HL-60/S4 (cell line): Measurements from ENCODE around the gene HLF.

Experiments used
- in situ Hi-C: fragments of 300-500 bp; cut with MboI; formaldehyde crosslinking; loops from 2 replicates; pipeline ENCODE4 v1.14.3; 2022; ENCODE audit warnings: low sequenced_read_pairs

HLF gene

DNA sequence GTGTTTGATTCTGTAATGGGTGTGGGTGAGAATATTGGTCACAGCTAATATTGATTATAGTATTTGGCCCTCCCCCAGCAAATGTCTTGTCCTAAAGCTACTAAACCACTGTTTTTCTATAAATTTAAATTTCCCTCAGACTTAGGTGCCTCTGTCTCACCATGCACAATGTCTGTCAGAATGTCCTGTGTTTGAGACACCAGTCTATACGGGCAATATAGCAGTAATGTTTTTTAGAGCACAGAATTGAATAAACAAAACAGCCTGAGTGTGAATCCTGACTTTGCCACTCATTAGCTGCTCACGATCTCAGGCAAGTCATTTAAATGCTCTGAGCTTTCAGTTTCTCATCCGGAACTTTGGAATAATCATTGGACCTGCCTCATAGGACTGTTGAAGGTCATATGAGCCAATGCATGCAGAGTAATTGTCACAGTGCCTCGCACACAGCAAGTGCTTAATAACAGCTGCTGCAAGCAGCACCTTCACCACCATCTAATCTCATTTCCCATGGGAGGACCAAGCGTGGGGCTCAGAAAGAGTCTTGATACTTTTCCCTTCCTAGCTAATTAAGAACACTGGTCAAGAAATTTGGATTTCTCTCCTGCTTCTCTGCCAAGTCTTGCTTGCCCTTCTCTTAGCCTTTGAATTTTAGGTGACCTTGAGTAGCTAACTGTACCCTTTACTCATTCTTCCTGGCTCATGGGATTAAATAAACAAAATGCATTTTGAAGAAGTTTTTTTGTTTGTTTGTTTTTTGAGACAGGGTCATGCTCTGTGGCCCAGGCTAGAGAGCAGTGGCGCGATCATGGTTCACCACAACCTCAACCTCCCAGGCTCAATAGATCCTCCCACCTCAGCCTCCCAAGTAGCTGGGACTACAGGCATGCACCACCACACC is 9.8 kb downstream of the HLF start:
- in situ Hi-C loops = loop anchor here (25.0 kb wide), 1 partner anchor 287 kb away; no protein-coding TSS in a partner anchor

DNA sequence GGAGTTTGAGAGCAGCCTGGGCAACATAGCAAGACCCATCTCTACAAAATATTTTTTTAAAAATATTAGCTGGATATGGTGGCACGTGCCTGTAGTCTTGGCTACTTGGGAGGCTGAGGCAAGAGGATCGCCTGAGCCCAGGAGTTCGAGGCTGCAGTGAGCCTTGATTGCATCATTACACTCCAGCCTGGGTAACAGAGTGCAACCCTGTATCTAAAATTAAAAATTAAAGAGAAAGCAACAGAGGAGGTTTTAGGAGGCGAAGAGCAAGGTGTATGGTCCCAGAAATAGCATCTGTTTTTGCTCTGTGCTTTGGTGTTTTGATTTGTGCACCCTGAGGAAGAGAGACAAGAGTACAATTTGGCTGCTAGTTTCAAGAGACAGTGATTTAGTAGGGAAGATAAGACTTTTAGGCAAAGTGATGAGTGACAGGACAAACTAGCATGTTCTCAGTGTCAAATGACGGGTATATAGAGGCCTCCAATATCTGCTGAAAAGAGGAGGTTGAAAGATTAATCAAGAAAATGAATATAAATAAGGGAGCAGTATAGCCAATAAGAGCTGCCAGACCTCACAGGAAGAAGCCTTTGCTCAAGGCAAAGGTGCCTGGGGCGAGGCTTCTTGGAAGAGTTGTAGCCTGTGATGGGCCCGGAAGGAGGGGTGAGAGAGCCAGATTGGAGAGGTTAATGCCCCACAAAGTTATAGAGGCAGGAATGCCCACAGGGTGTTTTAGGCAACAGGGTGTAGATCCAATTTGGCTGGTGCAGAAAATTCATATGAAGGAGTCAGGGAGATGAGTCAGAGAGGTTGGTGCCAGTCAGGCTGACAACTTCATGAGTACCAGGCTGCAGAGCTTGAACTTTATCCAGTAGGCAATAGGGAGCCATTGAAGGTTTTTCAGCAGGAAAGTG is 11.4 kb downstream of the HLF start:
- in situ Hi-C loops = loop anchor here (25.0 kb wide), 1 partner anchor 289 kb away; no protein-coding TSS in a partner anchor

DNA sequence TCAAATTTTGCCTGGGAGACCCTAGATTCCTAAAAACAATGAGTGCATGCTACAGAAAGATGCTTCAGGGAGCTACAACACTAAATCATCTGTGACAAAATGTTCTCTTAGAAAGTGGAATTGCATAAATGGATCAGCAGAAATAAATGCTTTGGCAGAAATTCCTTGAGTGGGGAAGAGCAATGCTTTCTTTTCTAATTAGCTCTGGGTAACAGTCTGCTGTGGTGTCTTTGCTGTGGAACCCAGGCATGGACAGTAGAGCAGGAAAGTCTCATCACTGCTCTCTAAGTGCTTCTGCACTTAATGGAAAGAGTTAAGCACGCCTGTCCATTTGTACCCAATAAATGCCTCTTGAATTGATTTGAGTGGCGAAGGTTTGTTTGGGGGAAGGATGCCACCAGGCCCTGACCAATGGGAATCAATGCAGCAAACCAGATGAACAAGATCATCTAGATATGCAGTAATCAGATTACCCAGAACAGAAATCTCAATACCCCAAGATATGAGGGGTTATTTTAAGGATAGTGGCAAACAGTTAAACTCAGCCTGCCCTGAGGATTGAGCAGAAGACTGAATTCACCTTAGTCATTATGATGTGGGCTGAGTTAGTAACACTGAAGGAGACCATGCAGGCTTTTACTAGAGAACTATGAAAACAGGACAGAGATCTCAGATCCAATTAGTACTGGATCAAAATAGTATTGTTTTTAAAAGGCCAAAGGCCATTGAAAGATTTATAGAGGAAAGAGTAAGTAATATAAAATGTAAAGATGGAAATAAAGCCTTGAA is 13.6 kb downstream of the HLF start:
- in situ Hi-C loops = loop anchor here (25.0 kb wide), 1 partner anchor 291 kb away; no protein-coding TSS in a partner anchor

DNA sequence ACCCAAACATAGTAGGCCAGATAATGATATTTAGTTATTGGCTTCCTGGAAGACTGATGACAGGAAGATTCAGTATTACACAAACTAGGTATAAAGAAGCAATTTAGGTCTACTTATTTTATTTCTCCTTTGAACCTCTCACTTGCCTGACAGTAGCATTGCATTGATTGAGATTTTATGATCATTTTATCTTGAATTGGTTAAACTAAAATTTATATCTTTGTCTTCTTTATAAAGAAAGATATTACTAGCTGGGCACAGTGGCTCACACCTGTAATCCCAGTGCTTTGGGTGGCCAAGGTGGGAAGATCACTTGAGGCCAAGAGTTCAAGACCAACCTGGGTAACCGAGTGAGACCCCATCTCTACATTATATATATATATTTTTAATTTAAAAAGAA is 14.4 kb downstream of the HLF start:
- in situ Hi-C loops = loop anchor here (25.0 kb wide), 1 partner anchor 292 kb away; no protein-coding TSS in a partner anchor

DNA sequence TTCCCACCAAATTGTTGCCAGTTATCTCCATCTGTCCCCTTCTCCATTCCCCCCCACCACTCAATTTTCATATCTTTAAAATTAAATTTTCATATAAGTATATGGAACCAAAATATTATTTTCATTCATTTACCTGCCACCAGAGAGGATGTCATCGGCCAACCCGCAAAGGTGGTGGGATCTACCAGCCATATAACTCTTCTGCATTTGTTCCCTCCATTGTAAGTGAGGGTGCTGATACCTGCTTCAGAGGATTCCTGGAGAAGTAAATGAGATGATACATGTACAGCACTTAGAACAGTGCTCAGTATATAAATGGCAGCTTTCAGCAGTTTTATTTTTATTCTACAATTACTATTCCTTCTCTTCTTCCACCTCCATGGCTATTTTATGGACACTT is 15.0 kb downstream of the HLF start:
- in situ Hi-C loops = loop anchor here (25.0 kb wide), 1 partner anchor 292 kb away; no protein-coding TSS in a partner anchor

DNA sequence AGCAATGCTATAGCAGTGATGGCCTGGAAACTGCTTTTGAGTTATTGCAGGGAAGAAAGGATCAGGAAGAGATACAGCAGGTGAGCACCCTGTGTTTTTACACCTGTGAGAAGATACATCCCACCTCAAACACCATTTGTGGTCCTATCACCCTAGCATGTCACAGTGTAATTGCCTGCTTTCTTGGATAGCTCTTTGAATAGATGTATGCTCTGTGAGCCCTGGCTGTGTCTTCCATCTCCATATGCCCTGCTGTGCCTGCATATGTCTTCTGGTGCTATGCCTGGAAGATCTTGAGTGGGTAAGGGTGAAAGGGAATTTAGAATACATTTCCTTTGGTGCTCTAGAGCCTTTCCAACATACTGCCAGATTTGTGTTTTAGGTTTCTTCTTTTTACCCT is 15.5 kb downstream of the HLF start:
- in situ Hi-C loops = loop anchor here (25.0 kb wide), 1 partner anchor 293 kb away; no protein-coding TSS in a partner anchor

DNA sequence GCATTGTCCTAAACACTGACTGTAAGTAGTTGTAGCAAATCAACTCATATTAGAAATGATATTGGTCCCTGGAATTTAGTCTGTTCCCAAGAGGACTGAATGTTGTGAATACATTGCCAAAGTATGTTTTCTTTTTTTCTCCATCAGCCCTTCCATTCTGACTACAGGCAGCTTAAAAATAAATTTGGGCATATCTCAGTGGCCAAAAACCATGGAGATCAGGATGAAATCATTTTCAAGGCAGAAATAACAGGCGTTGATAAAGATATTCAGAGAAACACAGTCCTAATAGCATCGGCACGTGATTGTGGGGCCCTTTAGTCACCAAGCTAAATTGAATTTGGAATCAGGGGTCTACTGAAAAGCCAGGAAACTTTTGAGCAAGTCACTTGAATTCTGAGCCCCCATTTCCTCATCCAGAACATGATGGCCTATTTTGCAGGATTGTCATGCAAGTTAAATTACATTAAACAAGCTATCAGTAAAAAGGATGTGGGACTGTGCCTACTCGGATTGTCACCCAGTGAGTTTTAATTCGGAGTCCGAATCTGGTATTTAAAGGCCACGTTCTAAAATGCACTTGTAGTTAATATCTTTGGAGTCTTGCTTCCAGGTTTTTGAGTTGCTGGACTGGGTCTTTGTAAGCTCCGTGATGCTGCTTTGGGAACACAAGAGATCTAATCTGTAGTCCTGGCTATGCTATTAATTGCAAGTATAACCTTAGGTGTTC is 17.1 kb downstream of the HLF start:
- in situ Hi-C loops = loop anchor here (25.0 kb wide), 1 partner anchor 295 kb away; no protein-coding TSS in a partner anchor

DNA sequence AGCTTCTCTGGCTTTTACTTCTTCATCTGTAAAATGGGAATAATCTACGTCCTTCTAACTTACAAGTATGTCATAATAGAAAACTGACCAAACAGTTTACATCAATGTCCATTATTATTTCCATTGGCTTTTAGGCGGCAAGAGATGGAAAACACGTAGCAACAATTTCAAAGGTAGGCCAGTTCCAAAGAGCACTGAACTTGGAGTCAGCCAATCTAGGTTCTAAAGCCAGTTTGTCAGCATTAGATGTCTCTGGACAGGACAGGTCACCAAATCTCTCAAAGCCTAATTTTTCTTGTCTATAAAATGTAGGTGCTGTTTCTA is 17.6 kb downstream of the HLF start:
- in situ Hi-C loops = loop anchor here (25.0 kb wide), 1 partner anchor 295 kb away; no protein-coding TSS in a partner anchor

DNA sequence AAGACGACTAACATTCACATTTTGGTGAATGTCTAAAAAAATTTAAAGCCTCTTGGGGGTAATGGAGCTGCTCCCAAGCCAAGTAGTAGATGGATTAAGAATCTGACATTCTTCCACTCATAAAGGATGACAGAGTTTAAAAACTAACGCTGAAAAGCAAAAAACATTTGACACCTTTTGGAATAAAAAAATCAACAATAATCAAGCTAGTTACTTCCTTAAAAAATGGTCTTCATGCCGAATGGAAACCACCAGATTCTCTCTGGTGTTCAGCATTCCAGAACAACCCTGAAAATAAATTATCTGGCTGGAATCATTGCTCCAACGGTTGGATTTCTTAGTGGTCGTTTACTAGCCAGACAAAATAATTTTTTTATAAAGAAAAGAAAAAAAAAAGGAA is 18.0 kb downstream of the HLF start:
- in situ Hi-C loops = loop anchor here (25.0 kb wide), 1 partner anchor 295 kb away; no protein-coding TSS in a partner anchor

DNA sequence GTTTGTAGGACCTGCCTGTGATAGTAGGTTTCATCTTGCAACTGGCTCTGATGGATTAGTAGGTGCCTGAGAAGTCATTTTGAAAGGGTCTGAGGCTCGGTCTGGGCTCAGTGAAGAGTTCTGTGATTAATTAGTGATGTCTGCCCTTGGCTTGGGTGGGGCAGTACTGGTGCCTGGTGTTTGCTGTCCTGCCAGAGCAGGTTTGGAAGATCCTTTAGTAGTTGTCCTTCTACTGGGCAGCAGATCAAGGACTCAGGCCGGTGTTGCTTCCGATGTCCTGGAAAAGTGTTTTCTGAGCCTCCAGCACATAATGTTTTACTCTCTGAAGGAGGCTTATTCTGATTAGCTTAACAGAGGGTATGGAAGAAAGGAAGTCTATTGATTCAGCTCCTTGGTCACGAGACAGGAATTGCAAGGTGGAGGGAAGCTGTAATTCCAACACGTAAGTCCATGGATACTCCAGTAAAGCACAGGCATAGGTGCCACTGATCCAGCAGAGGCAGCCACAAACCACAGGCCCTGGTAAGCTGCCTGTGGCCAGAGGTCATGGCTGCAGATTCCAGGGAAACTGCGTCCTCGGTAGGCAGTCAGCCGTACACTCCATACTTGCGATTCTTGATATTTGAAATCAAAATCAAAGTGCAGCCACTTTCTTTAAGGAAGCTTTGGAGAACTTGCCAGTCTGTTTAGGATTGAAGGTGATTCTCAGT is 18.7 kb downstream of the HLF start:
- in situ Hi-C loops = loop anchor here (25.0 kb wide), 1 partner anchor 296 kb away; no protein-coding TSS in a partner anchor

DNA sequence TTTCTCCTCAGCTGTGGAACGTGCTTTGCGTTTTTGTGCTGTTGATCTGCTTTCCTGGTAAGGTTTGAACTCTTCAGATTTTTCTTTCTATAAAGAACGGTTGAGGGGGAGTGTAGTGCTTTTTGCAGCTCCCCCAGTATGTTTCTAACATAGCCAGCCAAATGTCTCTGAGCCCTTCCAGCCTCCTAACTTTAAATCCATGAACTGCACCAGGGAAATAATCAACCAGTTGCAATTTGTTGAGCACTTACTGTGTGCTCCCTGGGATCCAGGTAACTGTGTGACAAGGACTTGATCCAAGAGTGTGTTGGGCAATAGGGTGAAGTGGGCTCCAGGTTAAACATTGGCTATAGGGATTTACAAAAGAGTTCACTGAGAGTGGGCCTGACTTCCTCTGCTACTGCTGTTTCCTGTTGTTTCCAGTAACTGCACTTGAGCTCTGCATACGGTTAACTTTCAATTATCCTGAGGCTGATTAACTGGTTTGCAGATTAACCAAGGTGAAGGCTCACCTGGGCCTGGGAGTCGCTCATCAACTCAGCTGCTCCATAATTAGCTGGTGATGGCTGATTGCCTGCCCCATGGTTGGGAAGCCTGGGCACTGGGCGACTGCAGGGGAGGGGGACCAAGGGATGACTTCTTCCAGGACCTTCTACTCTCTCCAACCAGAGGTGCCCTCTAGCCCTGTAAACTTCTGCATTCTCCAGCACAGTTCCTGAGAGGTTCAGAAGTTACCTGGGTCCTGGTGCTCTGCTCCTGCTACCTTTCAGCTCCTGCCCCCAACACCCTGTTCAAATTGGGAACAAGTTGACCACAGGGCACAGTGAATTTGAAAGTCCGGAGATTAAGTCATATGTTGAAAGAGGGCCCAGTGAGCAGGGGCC is 19.5 kb downstream of the HLF start:
- in situ Hi-C loops = loop anchor here (25.0 kb wide), 1 partner anchor 297 kb away; no protein-coding TSS in a partner anchor

DNA sequence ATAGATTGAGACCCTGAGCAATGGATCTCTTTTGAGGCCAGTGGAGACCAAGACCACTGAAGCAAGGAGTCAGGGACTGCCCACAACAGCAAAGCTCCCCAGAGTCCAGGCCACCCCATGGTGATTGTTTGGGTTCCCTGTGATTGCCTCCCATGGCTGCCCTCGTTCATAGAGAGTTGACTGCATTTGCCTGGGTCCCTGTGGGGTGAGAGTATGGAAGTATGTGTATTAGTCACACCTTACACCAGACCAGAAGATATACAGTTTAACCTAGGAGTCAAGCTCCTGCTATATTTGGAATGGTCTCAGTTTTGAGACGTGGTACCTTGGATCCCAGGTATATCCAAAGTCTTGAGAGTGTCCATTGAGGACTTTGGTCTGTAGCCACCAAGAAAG is 20.2 kb downstream of the HLF start:
- in situ Hi-C loops = loop anchor here (25.0 kb wide), 1 partner anchor 298 kb away; no protein-coding TSS in a partner anchor

DNA sequence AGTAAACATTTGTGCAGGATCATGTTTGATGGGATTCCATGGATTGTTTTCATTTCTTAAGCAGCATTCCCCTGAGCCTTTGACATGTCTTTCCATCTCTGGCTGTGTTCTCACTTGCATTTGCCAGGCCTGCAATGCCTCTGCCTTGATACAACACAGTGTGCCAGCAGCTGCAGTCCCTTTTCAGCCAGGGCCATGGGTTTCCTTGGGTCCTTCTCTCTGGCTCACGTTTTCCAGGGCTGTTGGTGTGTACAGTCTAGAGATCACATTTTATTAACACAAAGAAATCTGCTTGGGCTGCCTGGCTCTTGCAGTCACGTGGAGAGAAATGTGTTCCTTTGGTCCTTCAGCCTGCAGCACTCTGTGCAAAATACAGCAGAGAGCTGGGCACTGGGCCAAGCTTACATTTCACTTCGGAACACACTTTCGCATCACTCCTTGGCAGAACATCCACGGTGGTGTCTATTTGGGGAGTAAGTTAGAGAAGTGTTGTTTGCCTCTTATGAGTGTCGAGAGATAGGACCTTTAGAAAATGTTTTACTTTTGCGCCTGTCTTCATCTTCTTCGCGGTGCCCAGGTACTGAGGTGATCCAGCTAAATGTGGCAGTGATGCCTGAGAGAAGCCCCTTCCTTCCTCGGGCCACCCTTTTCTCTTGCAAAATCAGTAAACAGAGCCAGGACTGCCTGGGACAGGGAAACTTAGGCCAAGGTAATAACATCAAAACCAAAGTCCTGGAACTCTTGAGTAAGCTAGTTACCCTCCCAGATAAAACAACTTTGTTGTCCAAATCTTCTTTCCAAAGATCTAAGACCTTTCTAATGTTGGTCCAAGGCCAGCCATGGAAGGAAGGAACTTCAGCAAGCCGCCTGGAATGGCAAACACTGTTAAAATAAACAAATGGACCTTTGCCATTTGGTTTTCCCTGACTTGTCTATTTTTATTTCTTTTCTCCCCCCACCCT is 20.9 kb downstream of the HLF start:
- in situ Hi-C loops = loop anchor here (25.0 kb wide), 1 partner anchor 298 kb away; no protein-coding TSS in a partner anchor

DNA sequence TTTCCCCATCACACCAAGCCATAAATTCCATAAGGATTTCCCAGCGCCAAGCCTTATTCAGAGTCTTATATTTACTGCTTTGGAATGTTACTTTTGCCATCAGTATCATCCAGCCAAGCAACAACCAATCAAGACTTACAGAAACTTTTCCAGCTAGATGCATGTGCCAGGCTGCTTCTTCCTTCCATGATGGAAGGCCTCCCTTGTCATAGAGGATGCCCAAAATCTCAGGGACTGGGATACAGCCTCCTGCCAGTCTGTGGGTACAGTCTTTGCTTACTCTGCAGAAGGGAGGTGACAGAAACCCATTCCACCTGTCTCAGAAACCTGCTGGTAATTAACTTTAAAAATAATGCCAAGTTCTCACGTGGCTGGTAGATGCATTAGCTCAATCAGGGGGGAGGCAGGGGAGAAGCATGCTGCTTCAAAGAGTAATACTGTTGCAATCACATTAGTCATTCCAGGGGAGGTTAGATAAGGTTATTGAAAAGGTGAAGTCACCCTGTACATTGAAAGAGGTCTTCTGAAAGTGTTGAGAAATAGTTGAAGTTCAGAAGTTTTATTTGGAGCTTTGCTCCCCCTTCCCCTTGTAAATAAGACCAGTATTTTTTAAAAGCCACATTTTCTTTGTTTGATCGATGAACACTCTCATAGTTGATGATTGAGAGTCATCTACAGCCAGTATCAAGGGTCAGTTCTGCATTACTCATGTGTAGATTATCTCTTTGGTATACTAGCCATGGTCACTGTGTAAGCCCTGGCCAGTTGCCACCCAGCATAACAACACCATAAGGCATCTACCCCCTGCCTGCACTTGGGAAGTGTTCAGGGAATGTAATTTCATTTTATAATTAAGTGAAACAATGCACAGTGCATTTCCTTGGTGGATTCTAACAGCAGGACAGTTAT is 22.2 kb downstream of the HLF start:
- in situ Hi-C loops = loop anchor here (25.0 kb wide), 1 partner anchor 300 kb away; no protein-coding TSS in a partner anchor

DNA sequence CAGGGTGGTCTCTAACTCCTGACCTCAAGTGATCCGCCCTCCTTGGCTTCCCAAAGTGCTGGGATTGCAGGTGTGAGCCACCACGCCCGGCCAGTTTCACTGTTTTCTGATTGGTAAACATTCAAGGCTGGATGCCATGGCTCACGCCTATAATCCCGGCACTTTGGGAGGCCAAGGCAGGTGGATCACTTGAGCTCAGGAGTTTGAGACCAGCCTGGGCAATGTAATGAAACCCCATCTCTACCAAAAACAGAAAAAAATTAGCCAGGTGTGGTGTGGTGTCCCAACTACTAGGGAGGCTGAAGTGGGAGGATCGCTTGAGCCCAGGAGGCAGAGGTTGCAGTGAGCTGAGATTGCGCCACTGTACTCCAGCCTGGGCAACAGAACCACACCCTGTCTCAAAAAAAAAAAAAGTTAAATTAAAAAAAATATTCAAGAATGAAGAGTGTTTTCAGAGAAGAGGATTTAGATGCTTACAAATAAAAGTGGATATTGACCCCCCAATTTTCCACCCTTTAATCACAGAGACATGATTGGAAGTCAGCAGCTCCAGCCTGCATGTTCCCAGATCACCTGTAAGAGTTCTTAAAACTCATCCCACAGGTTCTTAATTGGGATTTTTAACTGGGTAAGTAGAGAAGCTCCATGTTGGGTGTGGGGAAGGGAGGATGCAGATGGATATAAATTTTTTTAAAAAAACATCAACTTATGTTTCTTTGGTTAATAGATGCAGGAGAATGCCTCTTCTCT is 23.8 kb downstream of the HLF start:
- in situ Hi-C loops = loop anchor here (25.0 kb wide), 1 partner anchor 301 kb away; no protein-coding TSS in a partner anchor
